GM19035 (cell line): ENCODE results near the gene TMEM135.
A peak's percentile ranks its signal among the peaks of the same experiment; 100 is the strongest.
"Not testable (repeated sequence)": the region's sequence is repeated elsewhere in the genome, so short reads cannot be mapped to it uniquely, and the experiment has no call there.

ENCODE experiments used
- ATAC-seq: cut with Tn5 transposase; IDR thresholded peaks from one replicate; pipeline ENCODE4 v1.9.1; 2021; ENCODE audit not compliant: unreplicated experiment

Gene TMEM135

GRCh38 chr11:87037450-87038234 lies at the start of gene TMEM135:
Gene TMEM135 (plus strand): TSS chr11:87037934. CDS start chr11:87038046, 112 bp downstream.
- peak; percentile 99 for ATAC-seq

GRCh38 chr11:86988351-86988881 lies 49.3 kb upstream of the TMEM135 start:
- no peak for ATAC-seq

GRCh38 chr11:86990031-86990430 lies 47.7 kb upstream of the TMEM135 start:
- ATAC-seq = no peak

- no peak for ATAC-seq
Measured at GRCh38 chr11:86990515-86990914, 47.2 kb upstream of the TMEM135 start.

GRCh38 chr11:86991341-86991740 lies 46.4 kb upstream of the TMEM135 start:
- no peak for ATAC-seq

GRCh38 chr11:86992340-86992739 lies 45.4 kb upstream of the TMEM135 start:
- not testable (repeated sequence) for ATAC-seq

GRCh38 chr11:86993031-86993430 lies 44.7 kb upstream of the TMEM135 start:
- ATAC-seq = no peak

GRCh38 chr11:86996953-86997570 lies 40.7 kb upstream of the TMEM135 start:
- ATAC-seq = no peak

- no peak for ATAC-seq
Measured at GRCh38 chr11:86999388-86999787, 38.3 kb upstream of the TMEM135 start.

GRCh38 chr11:86999859-87000753 lies 37.6 kb upstream of the TMEM135 start:
- no peak for ATAC-seq

GRCh38 chr11:87002918-87003317 lies 34.8 kb upstream of the TMEM135 start:
- no peak for ATAC-seq

GRCh38 chr11:87004281-87004680 lies 33.5 kb upstream of the TMEM135 start:
- ATAC-seq = not testable (repeated sequence)

- no peak for ATAC-seq
Measured at GRCh38 chr11:87005569-87005921, 32.2 kb upstream of the TMEM135 start.

- ATAC-seq = no peak
Measured at GRCh38 chr11:87006035-87006434, 31.7 kb upstream of the TMEM135 start.

GRCh38 chr11:87007963-87008362 lies 29.8 kb upstream of the TMEM135 start:
- no peak for ATAC-seq

GRCh38 chr11:87012089-87012488 lies 25.6 kb upstream of the TMEM135 start:
- ATAC-seq = no peak

GRCh38 chr11:87012673-87013072 lies 25.1 kb upstream of the TMEM135 start:
- ATAC-seq = no peak

GRCh38 chr11:87013912-87014825 lies 23.6 kb upstream of the TMEM135 start:
- no peak for ATAC-seq

GRCh38 chr11:87015645-87016044 lies 22.1 kb upstream of the TMEM135 start:
- no peak for ATAC-seq

- no peak for ATAC-seq
Measured at GRCh38 chr11:87019613-87020271, 18.0 kb upstream of the TMEM135 start.
